Transverse colon (tissue), 4 donors: ENCODE data around the gene JPH3. TPM values are rescaled to one million over a fixed set of nuclear protein-coding genes. Genes with fewer than 3 reads are reported as not detected.

ENCODE experiments used
- DNase-seq: peaks from one replicate; pipeline ENCODE4 v3.0.0-alpha.2; 2019
- H3K27ac ChIP-seq, 4 donors: fragments of 200-600 bp; sonication (generic); 2 replicates each; pipeline ENCODE4 v1.5.1; 2016 to 2018; ENCODE audit warnings: inconsistent platforms in 4 of 4
- H3K27me3 ChIP-seq: fragments of 200-600 bp; sonication (generic); 2 replicates; pipeline ENCODE4 v1.5.1; 2017; ENCODE audit warnings: inconsistent platforms
- H3K36me3 ChIP-seq, 4 donors: fragments of 200-600 bp; sonication (generic); 2 replicates each; pipeline ENCODE4 v1.5.1; 2017 to 2019; ENCODE audit warnings: inconsistent platforms in 4 of 4
- H3K4me1 ChIP-seq, 4 donors: fragments of 200-600 bp; sonication (generic); 2 replicates each; pipeline ENCODE4 v1.5.1; 2017 to 2020; ENCODE audit warnings: inconsistent platforms in 4 of 4
- H3K4me3 ChIP-seq, 4 donors: fragments of 200-600 bp; sonication (generic); 1 replicate in 1 of 4; 2 replicates in 3 of 4; pipeline versions ENCODE4 v1.5.1 to v1.6.1; 2017 to 2019; ENCODE audit warnings: inconsistent platforms in 4 of 4
- H3K9me3 ChIP-seq, 2 donors: fragments of 200-600 bp; sonication (generic); 2 replicates each; pipeline ENCODE4 v1.5.1; 2017 to 2019; ENCODE audit warnings: inconsistent platforms in 2 of 2
- EP300 ChIP-seq: sonication (generic); formaldehyde crosslinking; IDR thresholded peaks from one replicate; pipeline ENCODE4 v1.6.1; 2017; ENCODE audit warnings: antibody characterized with exemption, low read depth
- POLR2A ChIP-seq: fragments of 450-650 bp; IDR thresholded peaks from one replicate; pipeline ENCODE4 v1.6.1; 2016; ENCODE audit warnings: antibody characterized with exemption, mild to moderate bottlenecking, moderate library complexity
- POLR2AphosphoS5 ChIP-seq, 3 donors: sonication (generic); formaldehyde crosslinking; IDR thresholded peaks; one replicate each; pipeline ENCODE4 v1.6.1; 2016; ENCODE audit warnings: antibody characterized with exemption in 3 of 3
- WGBS, 2 donors: methylation state at CpG; one replicate each; pipeline ENCODE4 v1.1.5; 2018; ENCODE audit warnings: low coverage in 1 of 2; 5-methylcytosine and 5-hydroxymethylcytosine counted together
- in situ Hi-C, 4 donors: fragments of 200-750 bp; cut with MboI; loops; one replicate each; pipeline versions ENCODE4 v1.15.0 to v1.15.1; 2017; ENCODE audit warnings: low sequenced_read_pairs in 3 of 4, low pct_ligation_motif_present in 1 of 4, low pct_unique_long_range_greater_than_20kb in 1 of 4
- intact Hi-C: fragments of 100-400 bp; cut with DNase I; formaldehyde crosslinking; loops from one replicate; pipeline ENCODE4 v1.15.1; 2023; ENCODE audit warnings: low total_unique reads
- total RNA-seq, 4 donors: library from RNA; depleted of rRNA; stranded (reverse); fragments of >200 nt; gene quantifications; one replicate each; pipeline ENCODE4 v1.1.0, GENCODE V29; 2016
- TF ChIP-seq, protein P1 (sequence below), 5 experiments: fragments of 200-600 bp in 3 of 5; fragments of 450-650 bp in 2 of 5; sonication (generic) in 3 of 5; IDR thresholded peaks; 1 replicate in 2 of 5; 2 replicates in 3 of 5; pipeline ENCODE4 v1.5.1; 2016 to 2017; ENCODE audit warnings: antibody characterized with exemption in 5 of 5, inconsistent platforms in 3 of 5, mild to moderate bottlenecking in 2 of 5, moderate library complexity in 1 of 5

The JPH3 gene
- total RNA-seq, 4 donors from 2014 or later = 0.32 to 5.2 (median 0.41) TPM; not detected in 1

DNA sequence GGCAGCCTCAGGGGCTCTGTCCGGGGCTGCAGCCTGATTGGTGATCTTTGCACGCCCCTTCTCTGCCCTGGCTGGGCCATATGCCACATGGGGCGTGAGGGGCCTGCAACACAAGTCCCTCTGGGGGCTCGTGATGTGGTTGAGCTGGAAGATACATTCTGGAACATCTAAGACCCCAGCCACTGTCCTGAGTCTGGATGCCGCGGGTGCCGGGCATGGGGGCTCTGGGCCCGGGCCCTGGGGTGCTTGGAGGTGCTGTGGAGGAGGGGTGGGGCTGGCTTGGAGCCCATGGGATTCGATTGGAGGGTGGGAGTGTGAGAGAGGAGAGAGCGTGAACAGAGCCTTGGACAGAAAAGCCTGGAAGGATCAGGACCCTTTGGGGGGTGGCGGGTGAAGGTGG is 39.4 kb downstream of the JPH3 start:
- DNase-seq = no peak
- no peaks in the 10 kb centered on the region for H3K36me3 ChIP-seq
- no peak overlapping the region for H3K4me3 ChIP-seq
- H3K9me3 ChIP-seq = no peaks in the 10 kb centered on the region
- TF ChIP-seq POLR2A (no peak), POLR2AphosphoS5 (IDR thresholded peaks at IDR 0.05) (no peak)
- TF ChIP-seq, protein P1, sequence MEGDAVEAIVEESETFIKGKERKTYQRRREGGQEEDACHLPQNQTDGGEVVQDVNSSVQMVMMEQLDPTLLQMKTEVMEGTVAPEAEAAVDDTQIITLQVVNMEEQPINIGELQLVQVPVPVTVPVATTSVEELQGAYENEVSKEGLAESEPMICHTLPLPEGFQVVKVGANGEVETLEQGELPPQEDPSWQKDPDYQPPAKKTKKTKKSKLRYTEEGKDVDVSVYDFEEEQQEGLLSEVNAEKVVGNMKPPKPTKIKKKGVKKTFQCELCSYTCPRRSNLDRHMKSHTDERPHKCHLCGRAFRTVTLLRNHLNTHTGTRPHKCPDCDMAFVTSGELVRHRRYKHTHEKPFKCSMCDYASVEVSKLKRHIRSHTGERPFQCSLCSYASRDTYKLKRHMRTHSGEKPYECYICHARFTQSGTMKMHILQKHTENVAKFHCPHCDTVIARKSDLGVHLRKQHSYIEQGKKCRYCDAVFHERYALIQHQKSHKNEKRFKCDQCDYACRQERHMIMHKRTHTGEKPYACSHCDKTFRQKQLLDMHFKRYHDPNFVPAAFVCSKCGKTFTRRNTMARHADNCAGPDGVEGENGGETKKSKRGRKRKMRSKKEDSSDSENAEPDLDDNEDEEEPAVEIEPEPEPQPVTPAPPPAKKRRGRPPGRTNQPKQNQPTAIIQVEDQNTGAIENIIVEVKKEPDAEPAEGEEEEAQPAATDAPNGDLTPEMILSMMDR (IDR thresholded peaks at IDR 0.05) = no peak
- in situ Hi-C loops = loop anchor here in 2 of 4 donors (25.0 kb wide), 2 partner anchors 229 to 329 kb away; partner anchors contain the start of gene C16orf95 (in 1 of the 2)
- 75% methylated on average over 11 of the region's 11 CpGs; no CpG with 5 or more reads in 1 of the 2 donors for WGBS, 2 donors
- intact Hi-C loops = loop anchor here (10.0 kb wide), 1 partner anchor 217 kb away; no protein-coding TSS in a partner anchor
- H3K4me1 ChIP-seq = peaks cover 0 to 3% (median under 1%) of the 10 kb centered on the region in 4 donors
- no peak overlapping the region for H3K27ac ChIP-seq
- H3K27me3 ChIP-seq = peaks cover 17% of the 10 kb centered on the region

DNA sequence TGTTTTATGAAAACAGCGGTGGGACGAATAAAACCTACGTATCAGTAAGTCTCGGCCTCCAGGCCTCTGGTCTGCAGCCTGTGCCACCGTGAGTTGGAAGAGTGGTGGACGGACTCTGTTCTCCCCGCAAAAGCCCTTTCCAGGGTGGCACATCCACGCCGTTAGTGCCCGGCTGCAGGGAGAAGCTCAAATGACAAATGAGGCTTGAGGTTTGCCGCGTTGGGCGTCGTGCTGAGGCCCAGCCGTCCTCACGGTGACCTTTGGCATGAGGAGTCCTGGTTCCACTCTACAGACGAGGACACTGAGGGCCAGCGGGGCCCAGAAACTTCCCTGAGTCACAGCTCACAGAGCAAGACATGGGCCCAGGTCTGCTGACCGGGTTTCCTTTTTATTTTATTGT is 40.2 kb downstream of the JPH3 start:
- Histone ChIP-seq H3K27ac (no peak overlapping the region), H3K27me3 (peaks cover 25% of the 10 kb centered on the region), H3K4me3 (no peak overlapping the region), H3K4me1 (no peaks in the 10 kb centered on the region), H3K9me3 (no peaks in the 10 kb centered on the region), H3K36me3 (no peaks in the 10 kb centered on the region)
- in situ Hi-C loops (loop anchor here in 2 of 4 donors (25.0 kb wide), 2 partner anchors 230 to 330 kb away; partner anchors contain the start of gene C16orf95 (in 1 of the 2)), intact Hi-C loops (loop anchor here (10.0 kb wide), 1 partner anchor 218 kb away; no protein-coding TSS in a partner anchor)
- WGBS, 2 donors = 79 to 100% methylated on average over 1 to 19 of the region's 19 CpGs
- no peak for DNase-seq
- TF ChIP-seq EP300 = no peak
- TF ChIP-seq, protein P1 (IDR thresholded peaks at IDR 0.05) = no peak
- TF ChIP-seq POLR2A = no peak
- no peak for TF ChIP-seq POLR2AphosphoS5 (IDR thresholded peaks at IDR 0.05)

DNA sequence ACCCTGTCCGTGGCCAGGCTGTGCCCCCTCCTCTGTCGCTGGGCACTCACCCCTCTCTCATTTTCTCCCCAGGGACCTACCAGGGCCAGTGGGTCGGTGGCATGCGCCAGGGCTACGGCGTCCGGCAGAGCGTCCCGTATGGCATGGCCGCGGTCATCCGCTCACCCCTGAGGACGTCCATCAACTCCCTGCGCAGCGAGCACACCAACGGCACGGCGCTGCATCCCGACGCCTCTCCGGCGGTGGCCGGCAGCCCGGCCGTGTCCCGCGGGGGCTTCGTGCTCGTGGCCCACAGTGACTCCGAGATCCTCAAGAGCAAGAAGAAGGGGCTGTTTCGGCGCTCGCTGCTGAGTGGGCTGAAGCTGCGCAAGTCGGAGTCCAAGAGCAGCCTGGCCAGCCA is 41.9 kb downstream of the JPH3 start:
- 96% methylated on average over 35 of the region's 35 CpGs; no CpG with 5 or more reads in 1 of the 2 donors for WGBS, 2 donors
- H3K27me3 ChIP-seq = peaks cover 42% of the 10 kb centered on the region
- intact Hi-C loops = loop anchor here (10.0 kb wide), 1 partner anchor 219 kb away; no protein-coding TSS in a partner anchor
- no peaks in the 10 kb centered on the region for H3K36me3 ChIP-seq
- no peaks in the 10 kb centered on the region for H3K9me3 ChIP-seq
- in situ Hi-C loops = loop anchor here in 2 of 4 donors (25.0 kb wide), 2 partner anchors 232 to 332 kb away; partner anchors contain the start of gene C16orf95 (in 1 of the 2)
- H3K27ac ChIP-seq = no peak overlapping the region
- no peak for DNase-seq
- TF ChIP-seq, protein P1 (IDR thresholded peaks at IDR 0.05) = no peak
- TF ChIP-seq EP300 (no peak), POLR2AphosphoS5 (IDR thresholded peaks at IDR 0.05) (no peak), POLR2A (no peak)
- no peaks in the 10 kb centered on the region for H3K4me1 ChIP-seq
- H3K4me3 ChIP-seq = no peak overlapping the region

DNA sequence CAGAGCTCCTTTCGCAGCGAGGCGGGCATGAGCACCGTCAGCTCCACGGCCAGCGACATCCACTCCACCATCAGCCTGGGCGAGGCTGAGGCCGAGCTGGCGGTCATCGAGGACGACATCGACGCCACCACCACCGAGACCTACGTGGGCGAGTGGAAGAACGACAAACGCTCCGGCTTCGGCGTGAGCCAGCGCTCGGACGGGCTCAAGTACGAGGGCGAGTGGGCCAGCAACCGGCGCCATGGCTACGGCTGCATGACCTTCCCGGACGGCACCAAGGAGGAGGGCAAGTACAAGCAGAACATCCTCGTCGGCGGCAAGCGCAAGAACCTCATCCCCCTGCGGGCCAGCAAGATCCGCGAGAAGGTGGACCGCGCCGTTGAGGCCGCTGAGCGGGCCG is 42.3 kb downstream of the JPH3 start:
- no peak overlapping the region for H3K27ac ChIP-seq
- H3K4me1 ChIP-seq = no peaks in the 10 kb centered on the region

More for the DNA sequence above, 42.3 kb downstream of the JPH3 start:
- Histone ChIP-seq H3K27me3 (peaks cover 46% of the 10 kb centered on the region), H3K36me3 (no peaks in the 10 kb centered on the region), H3K4me3 (no peak overlapping the region), H3K9me3 (no peaks in the 10 kb centered on the region)
- intact Hi-C loops = loop anchor here (10.0 kb wide), 1 partner anchor 220 kb away; no protein-coding TSS in a partner anchor
- in situ Hi-C loops = loop anchor here in 2 of 4 donors (25.0 kb wide), 2 partner anchors 232 to 332 kb away; partner anchors contain the start of gene C16orf95 (in 1 of the 2)
- TF ChIP-seq POLR2AphosphoS5 (IDR thresholded peaks at IDR 0.05) (no peak), EP300 (no peak), POLR2A (no peak)
- TF ChIP-seq, protein P1 (IDR thresholded peaks at IDR 0.05) = no peak
- WGBS, 2 donors = 98% methylated on average over 44 of the region's 44 CpGs; no CpG with 5 or more reads in 1 of the 2 donors
- DNase-seq = no peak
